H1 (cell line): Measurements from ENCODE around the gene CLCN3. TPM values are rescaled to one million over a fixed set of nuclear protein-coding genes. Genes with fewer than 3 reads are reported as not detected.

ENCODE experiments used
- CBX8 ChIP-seq: fragments of 300-800, 300-1000 bp; sonication (generic); IDR thresholded peaks from 2 replicates; pipeline ENCODE4 v1.7.1; 2016; ENCODE audit warnings: low read depth, low read length, borderline replicate concordance
- CHD7 ChIP-seq: fragments of 300-600 bp; sonication (generic); IDR thresholded peaks from 2 replicates; pipeline ENCODE4 v1.7.1; 2012; ENCODE audit warnings: low read length, moderate library complexity, mild to moderate bottlenecking, inconsistent platforms; ENCODE audit not compliant: insufficient replicate concordance
- EGR1 ChIP-seq: IDR thresholded peaks from 2 replicates; pipeline ENCODE4 v1.6.1; 2011; ENCODE audit warnings: low read depth, low read length, borderline replicate concordance
- PHF8 ChIP-seq: fragments of 200-600 bp; sonication (generic); conservative IDR thresholded peaks from 2 replicates; pipeline ENCODE4 v1.7.1; 2012; ENCODE audit warnings: low read depth, mild to moderate bottlenecking, inconsistent platforms, low read length, moderate library complexity
- TAF7 ChIP-seq: optimal IDR thresholded peaks from 2 replicates; pipeline ENCODE3; 2011; ENCODE audit warnings: low read depth, mild to moderate bottlenecking, inconsistent platforms, low read length, moderate library complexity, borderline replicate concordance
- polyA plus RNA-seq, 7 experiments: library from polyadenylated mRNA; depleted of rRNA in 3 of 7; stranded (reverse) in 5 of 7; unstranded in 2 of 7; fragments of >200 nt in 5 of 7; fragments of 200-250 nt in 2 of 7; gene quantifications; 1 replicate in 5 of 7; 2 replicates in 1 of 7; 4 replicates in 1 of 7; pipeline versions ENCODE4 v1.2.1 to v1.2.3, GENCODE V29; 2011 to 2013; ENCODE audit warnings: missing spikeins in 2 of 7, mixed read lengths in 2 of 7
- total RNA-seq: library from RNA; stranded (reverse); fragmentation: NEBNext Ultra II Directional; extraction: Animal tissue kit (Norgen Biotek cat#: 25700); gene quantifications from 2 replicates; pipeline ENCODE4 v1.2.1, GENCODE V29; 2021

The CLCN3 gene
- total and polyA plus RNA-seq, 2 of the 8 experiments (the other 6 are each of a cell fraction or from before 2014, with no cell fraction given) = 8.8 to 32.8 TPM

- TF ChIP-seq CHD7 (no peak), EGR1 (no peak), PHF8 (no peak), CBX8 (no peak), TAF7 (no peak)
Measured at GRCh38 chr4:169571435-169571834, 48.9 kb upstream of the CLCN3 start (continued).
